ENCODE results near the gene ZNF750. TPM values are rescaled to one million over a fixed set of nuclear protein-coding genes. Genes with fewer than 3 reads are reported as not detected.

Gene ZNF750
- total RNA-seq, 2 experiments from 2014 or later: not detected

GRCh38 chr17:82801377-82801970 is 38.3 kb downstream of the ZNF750 start:
- peaks cover 5% of the 10 kb centered on the region for H3K4me1 Mint-ChIP-seq (ENCODE audit: low read depth)
- no peaks in the 10 kb centered on the region for H3K27me3 Mint-ChIP-seq
- H3K9me3 Mint-ChIP-seq: no peaks in the 10 kb centered on the region
- intact Hi-C loops (cut with micrococcal nuclease): no loop called here
- DNase-seq: no peak
- ChIA-PET POLR2A (no interaction called here), CTCF (interaction anchor here (0.7 kb wide), 1 partner anchor 18 kb away, joined by 3 read pairs; no protein-coding TSS in a partner anchor)
- peaks cover 17% of the 10 kb centered on the region for H3K36me3 Mint-ChIP-seq
- H3K27ac Mint-ChIP-seq: no peak overlapping the region
- no peak overlapping the region for H3K4me3 Mint-ChIP-seq

- Mint-ChIP-seq H3K4me1 (ENCODE audit: low read depth) (peaks cover 5% of the 10 kb centered on the region), H3K36me3 (peaks cover 17% of the 10 kb centered on the region), H3K4me3 (no peak overlapping the region), H3K9me3 (no peaks in the 10 kb centered on the region), H3K27ac (no peak overlapping the region), H3K27me3 (no peaks in the 10 kb centered on the region)
- intact Hi-C loops (cut with micrococcal nuclease): no loop called here
- no peak for DNase-seq
- ChIA-PET POLR2A (no interaction called here), CTCF (no interaction called here)
Observed at GRCh38 chr17:82800885-82801284, 38.9 kb downstream of the ZNF750 start.

- no peak overlapping the region for H3K4me3 Mint-ChIP-seq
- peaks cover 20% of the 10 kb centered on the region for H3K36me3 Mint-ChIP-seq
- H3K27me3 Mint-ChIP-seq: no peaks in the 10 kb centered on the region
- peaks cover 5% of the 10 kb centered on the region for H3K4me1 Mint-ChIP-seq (ENCODE audit: low read depth)
- DNase-seq: no peak
- POLR2A ChIA-PET: no interaction called here
- CTCF ChIA-PET: no interaction called here
- intact Hi-C loops (cut with micrococcal nuclease): no loop called here
- no peaks in the 10 kb centered on the region for H3K9me3 Mint-ChIP-seq
- no peak overlapping the region for H3K27ac Mint-ChIP-seq
Observed at GRCh38 chr17:82799591-82799990, 40.2 kb downstream of the ZNF750 start.

GRCh38 chr17:82798752-82799151 is 41.1 kb downstream of the ZNF750 start:
- intact Hi-C loops (cut with micrococcal nuclease): no loop called here
- no peak for DNase-seq
- H3K4me3 Mint-ChIP-seq: no peak overlapping the region
- CTCF ChIA-PET: no interaction called here
- H3K4me1 Mint-ChIP-seq (ENCODE audit: low read depth): peaks cover 5% of the 10 kb centered on the region
- H3K27ac Mint-ChIP-seq: no peak overlapping the region
- no peaks in the 10 kb centered on the region for H3K27me3 Mint-ChIP-seq
- H3K9me3 Mint-ChIP-seq: no peaks in the 10 kb centered on the region
- POLR2A ChIA-PET: no interaction called here
- peaks cover 20% of the 10 kb centered on the region for H3K36me3 Mint-ChIP-seq

GRCh38 chr17:82797061-82797460 is 42.8 kb downstream of the ZNF750 start:
- CTCF ChIA-PET: no interaction called here
- Mint-ChIP-seq H3K9me3 (no peaks in the 10 kb centered on the region), H3K4me3 (no peak overlapping the region), H3K4me1 (ENCODE audit: low read depth) (peaks cover 4% of the 10 kb centered on the region), H3K27me3 (no peaks in the 10 kb centered on the region), H3K27ac (no peak overlapping the region), H3K36me3 (peaks cover 19% of the 10 kb centered on the region)
- DNase-seq: no peak
- intact Hi-C loops (cut with micrococcal nuclease): no loop called here
- POLR2A ChIA-PET: no interaction called here

- CTCF ChIA-PET: interaction anchor here (1.0 kb wide), 1 partner anchor 14 kb away, joined by 4 read pairs; no protein-coding TSS in a partner anchor
- no peaks in the 10 kb centered on the region for H3K4me1 Mint-ChIP-seq (ENCODE audit: low read depth)
- H3K36me3 Mint-ChIP-seq: peaks cover 12% of the 10 kb centered on the region
- no peak overlapping the region for H3K27ac Mint-ChIP-seq
- no peak for DNase-seq
- H3K9me3 Mint-ChIP-seq: no peaks in the 10 kb centered on the region
- H3K4me3 Mint-ChIP-seq: no peak overlapping the region
- intact Hi-C loops (cut with micrococcal nuclease): no loop called here
- POLR2A ChIA-PET: no interaction called here
- H3K27me3 Mint-ChIP-seq: no peaks in the 10 kb centered on the region
Observed at GRCh38 chr17:82795615-82796014, 44.2 kb downstream of the ZNF750 start.

- H3K9me3 Mint-ChIP-seq: no peaks in the 10 kb centered on the region
- H3K27ac Mint-ChIP-seq: no peak overlapping the region
- ChIA-PET POLR2A (no interaction called here), CTCF (no interaction called here)
- H3K36me3 Mint-ChIP-seq: peaks cover 6% of the 10 kb centered on the region
- no peaks in the 10 kb centered on the region for H3K27me3 Mint-ChIP-seq
- intact Hi-C loops (cut with micrococcal nuclease): no loop called here
- no peak for DNase-seq
- no peak overlapping the region for H3K4me3 Mint-ChIP-seq
- no peaks in the 10 kb centered on the region for H3K4me1 Mint-ChIP-seq (ENCODE audit: low read depth)
Observed at GRCh38 chr17:82794781-82795482, 44.9 kb downstream of the ZNF750 start.

GRCh38 chr17:82793974-82794630 is 45.7 kb downstream of the ZNF750 start:
- H3K4me3 Mint-ChIP-seq: no peak overlapping the region
- no peaks in the 10 kb centered on the region for H3K4me1 Mint-ChIP-seq (ENCODE audit: low read depth)
- no peak for DNase-seq
- CTCF ChIA-PET: no interaction called here
- no peaks in the 10 kb centered on the region for H3K27me3 Mint-ChIP-seq
- intact Hi-C loops (cut with micrococcal nuclease): no loop called here
- POLR2A ChIA-PET: no interaction called here
- no peak overlapping the region for H3K27ac Mint-ChIP-seq
- no peaks in the 10 kb centered on the region for H3K9me3 Mint-ChIP-seq
- peaks cover 4% of the 10 kb centered on the region for H3K36me3 Mint-ChIP-seq

- POLR2A ChIA-PET: interaction anchor here (0.7 kb wide), 1 partner anchor 105 kb away, joined by 4 read pairs; no protein-coding TSS in a partner anchor
- CTCF ChIA-PET: no interaction called here
- H3K27ac Mint-ChIP-seq: no peak overlapping the region
- H3K4me3 Mint-ChIP-seq: no peak overlapping the region
- no peaks in the 10 kb centered on the region for H3K27me3 Mint-ChIP-seq
- intact Hi-C loops (cut with micrococcal nuclease): no loop called here
- H3K4me1 Mint-ChIP-seq (ENCODE audit: low read depth): no peaks in the 10 kb centered on the region
- H3K9me3 Mint-ChIP-seq: no peaks in the 10 kb centered on the region
- peaks cover 4% of the 10 kb centered on the region for H3K36me3 Mint-ChIP-seq
- no peak for DNase-seq
Observed at GRCh38 chr17:82791532-82791931, 48.3 kb downstream of the ZNF750 start.

GRCh38 chr17:82790391-82790790 is 49.4 kb downstream of the ZNF750 start:
- no peak for DNase-seq
- CTCF ChIA-PET: no interaction called here
- H3K27ac Mint-ChIP-seq: no peak overlapping the region
- H3K4me3 Mint-ChIP-seq: no peak overlapping the region
- no peaks in the 10 kb centered on the region for H3K27me3 Mint-ChIP-seq
- H3K9me3 Mint-ChIP-seq: no peaks in the 10 kb centered on the region
- peaks cover 5% of the 10 kb centered on the region for H3K36me3 Mint-ChIP-seq
- POLR2A ChIA-PET: no interaction called here
- H3K4me1 Mint-ChIP-seq (ENCODE audit: low read depth): no peaks in the 10 kb centered on the region
- intact Hi-C loops (cut with micrococcal nuclease): no loop called here

GRCh38 chr17:82789806-82790205 is 50.0 kb downstream of the ZNF750 start:
- ChIA-PET POLR2A (interaction anchor here (0.6 kb wide), 1 partner anchor 143 kb away, joined by 3 read pairs; no protein-coding TSS in a partner anchor), CTCF (no interaction called here)
- Mint-ChIP-seq H3K4me1 (ENCODE audit: low read depth) (no peaks in the 10 kb centered on the region), H3K4me3 (no peak overlapping the region), H3K27ac (no peak overlapping the region), H3K27me3 (no peaks in the 10 kb centered on the region), H3K36me3 (peaks cover 3% of the 10 kb centered on the region), H3K9me3 (no peaks in the 10 kb centered on the region)
- DNase-seq: no peak
- intact Hi-C loops (cut with micrococcal nuclease): no loop called here

- DNase-seq: no peak
- POLR2A ChIA-PET: interaction anchor here (0.6 kb wide), 1 partner anchor 144 kb away, joined by 3 read pairs; no protein-coding TSS in a partner anchor
- no peak overlapping the region for H3K4me3 Mint-ChIP-seq
- H3K27me3 Mint-ChIP-seq: no peaks in the 10 kb centered on the region
- no peaks in the 10 kb centered on the region for H3K4me1 Mint-ChIP-seq (ENCODE audit: low read depth)
- H3K36me3 Mint-ChIP-seq: peaks cover 6% of the 10 kb centered on the region
- H3K27ac Mint-ChIP-seq: no peak overlapping the region
- CTCF ChIA-PET: no interaction called here
- intact Hi-C loops (cut with micrococcal nuclease): no loop called here
- no peaks in the 10 kb centered on the region for H3K9me3 Mint-ChIP-seq
Observed at GRCh38 chr17:82789051-82789592, 50.7 kb downstream of the ZNF750 start.

All from activated CD4-positive, alpha-beta memory T cell treated with anti-CD3 and anti-CD28 coated beads for 36 hours (primary cell).